Activated naive CD4-positive, alpha-beta T cell treated with Interleukin-2 at 50 U/mL for 16 hours (primary cell): Measurements from ENCODE around the gene FAM20A.
"Not testable (repeated sequence)": the region's sequence is repeated elsewhere in the genome, so short reads cannot be mapped to it uniquely, and the experiment has no call there.

Source experiments
- DNase-seq: peaks from one replicate; pipeline ENCODE4 v3.0.0-alpha.2; 2020

Gene FAM20A

GRCh38 chr17:68518063-68518815, 82.9 kb downstream of the FAM20A start:
- DNase-seq = no peak

- not testable (repeated sequence) for DNase-seq
Measured at GRCh38 chr17:68517605-68518004, 83.6 kb downstream of the FAM20A start.

GRCh38 chr17:68516732-68517131, 84.4 kb downstream of the FAM20A start:
- no peak for DNase-seq

GRCh38 chr17:68514831-68515635, 86.1 kb downstream of the FAM20A start:
- DNase-seq = no peak

GRCh38 chr17:68513932-68514331, 87.2 kb downstream of the FAM20A start:
- no peak for DNase-seq

- no peak for DNase-seq
Measured at GRCh38 chr17:68512960-68513474, 88.2 kb downstream of the FAM20A start.

GRCh38 chr17:68512247-68512959, 88.8 kb downstream of the FAM20A start, which contains the start of gene PRKAR1A:
Gene PRKAR1A, plus strand, starts transcription at chr17:68512430. Its CDS starts 2,970 bp downstream, at chr17:68515400.
- DNase-seq = peak; percentile 91

- peak; percentile 66 for DNase-seq
Measured at GRCh38 chr17:68511671-68512246, 89.4 kb downstream of the FAM20A start.

GRCh38 chr17:68511254-68511670, 89.9 kb downstream of the FAM20A start:
- no peak for DNase-seq

GRCh38 chr17:68509141-68510057, 91.8 kb downstream of the FAM20A start:
- no peak for DNase-seq

- no peak for DNase-seq
Measured at GRCh38 chr17:68507576-68507975, 93.6 kb downstream of the FAM20A start.

GRCh38 chr17:68505951-68506350, 95.2 kb downstream of the FAM20A start:
- no peak for DNase-seq

GRCh38 chr17:68501074-68501473, 100.1 kb downstream of the FAM20A start:
- no peak for DNase-seq

- DNase-seq = no peak
Measured at GRCh38 chr17:68499587-68499986, 101.6 kb downstream of the FAM20A start.

- no peak for DNase-seq
Measured at GRCh38 chr17:68498479-68499326, 102.5 kb downstream of the FAM20A start.

GRCh38 chr17:68497885-68498319, 103.3 kb downstream of the FAM20A start:
- DNase-seq = no peak

- DNase-seq = no peak
Measured at GRCh38 chr17:68495081-68495480, 106.1 kb downstream of the FAM20A start.

- not testable (repeated sequence) for DNase-seq
Measured at GRCh38 chr17:68492394-68493054, 108.6 kb downstream of the FAM20A start.

GRCh38 chr17:68491381-68492231, 109.6 kb downstream of the FAM20A start:
- DNase-seq = no peak
